ENCODE data around the gene ZEB2.

The ZEB2 gene

GRCh38 chr2:144523596-144524117, 3.7 kb upstream of the ZEB2 start:
- TF ChIP-seq EZH2 (IDR thresholded peaks at IDR 0.05; ENCODE audit: borderline replicate concordance, low read depth, low read length, severe bottlenecking) = no peak
- no peak for TF ChIP-seq CTCF (IDR thresholded peaks at IDR 0.05; ENCODE audit: borderline replicate concordance, extremely low read depth, low read length, poor library complexity, severe bottlenecking)
- Histone ChIP-seq H2AFZ (ENCODE audit: low read depth, low read length) (peak overlapping the region; percentile 83), H4K20me1 (ENCODE audit: insufficient read depth, low read length) (no peaks in the 10 kb centered on the region), H3K4me1 (ENCODE audit: insufficient read depth, low read length) (peaks cover 39% of the 10 kb centered on the region), H3K36me3 (ENCODE audit: insufficient read depth, low read length) (no peaks in the 10 kb centered on the region), H3K27me3 (ENCODE audit: insufficient read depth, low read length, poor library complexity) (peaks cover 10% of the 10 kb centered on the region), H3K79me2 (ENCODE audit: insufficient read depth, low read length) (0 out of 2 replicates have a peak, but pooled peaks cover 4% of the 10 kb centered on the region), H3K4me2 (ENCODE audit: insufficient read depth, low read length) (peak overlapping the region; percentile 92), H3K4me3 (ENCODE audit: low read depth in 1 of 2, low read length in 2 of 2) (peak overlapping the region; percentile 48 to 72; a peak in 3 of 4 replicates), H3K9me3 (ENCODE audit: insufficient read depth, low read length, severe bottlenecking) (no peaks in the 10 kb centered on the region), H3K27ac (ENCODE audit: low read length) (peak overlapping the region; percentile 80), H3K9ac (ENCODE audit: low read depth, low read length) (peak overlapping the region; percentile 63)
- no peak for DNase-seq
- ATAC-seq (ENCODE audit: insufficient read depth, low read depth) = peak; percentile 23; the same call in 2 of the 3 replicates

- TF ChIP-seq EZH2 (IDR thresholded peaks at IDR 0.05; ENCODE audit: borderline replicate concordance, low read depth, low read length, severe bottlenecking) = no peak
- TF ChIP-seq CTCF (IDR thresholded peaks at IDR 0.05; ENCODE audit: borderline replicate concordance, extremely low read depth, low read length, poor library complexity, severe bottlenecking) = no peak
- Histone ChIP-seq H3K79me2 (ENCODE audit: insufficient read depth, low read length) (0 out of 2 replicates have a peak, but pooled peaks cover 5% of the 10 kb centered on the region), H3K9ac (ENCODE audit: low read depth, low read length) (peak overlapping the region; percentile 63), H3K9me3 (ENCODE audit: insufficient read depth, low read length, severe bottlenecking) (no peaks in the 10 kb centered on the region), H2AFZ (ENCODE audit: low read depth, low read length) (peak overlapping the region; percentile 83), H3K4me2 (ENCODE audit: insufficient read depth, low read length) (peak overlapping the region; percentile 92), H4K20me1 (ENCODE audit: insufficient read depth, low read length) (no peaks in the 10 kb centered on the region), H3K36me3 (ENCODE audit: insufficient read depth, low read length) (no peaks in the 10 kb centered on the region), H3K27ac (ENCODE audit: low read length) (peak overlapping the region; percentile 80), H3K4me1 (ENCODE audit: insufficient read depth, low read length) (peaks cover 45% of the 10 kb centered on the region), H3K27me3 (ENCODE audit: insufficient read depth, low read length, poor library complexity) (peaks cover 13% of the 10 kb centered on the region), H3K4me3 (ENCODE audit: low read depth in 1 of 2, low read length in 2 of 2) (peak overlapping the region; percentile 48 to 72; a peak in 3 of 4 replicates)
- ATAC-seq (ENCODE audit: insufficient read depth, low read depth) (no peak), DNase-seq (peak; percentile 14)
These were observed 3.1 kb upstream of the ZEB2 start for GRCh38 chr2:144522897-144523595.

- Histone ChIP-seq H3K27ac (ENCODE audit: low read length) (no peak overlapping the region), H3K9me3 (ENCODE audit: insufficient read depth, low read length, severe bottlenecking) (no peaks in the 10 kb centered on the region), H3K4me2 (ENCODE audit: insufficient read depth, low read length) (peak overlapping the region; percentile 92; the same call in 1 of the 2 replicates), H3K79me2 (ENCODE audit: insufficient read depth, low read length) (0 out of 2 replicates have a peak, but pooled peaks cover 8% of the 10 kb centered on the region), H2AFZ (ENCODE audit: low read depth, low read length) (no peak overlapping the region), H3K9ac (ENCODE audit: low read depth, low read length) (peak overlapping the region; percentile 63; the same call in 1 of the 2 replicates), H3K4me3 (ENCODE audit: low read depth in 1 of 2, low read length in 2 of 2) (0 out of 4 replicates have a peak overlapping the region, but pooled peaks of 1 of the 2 experiments have one; percentile 72), H3K4me1 (ENCODE audit: insufficient read depth, low read length) (peaks cover 51% of the 10 kb centered on the region), H3K36me3 (ENCODE audit: insufficient read depth, low read length) (no peaks in the 10 kb centered on the region), H4K20me1 (ENCODE audit: insufficient read depth, low read length) (no peaks in the 10 kb centered on the region), H3K27me3 (ENCODE audit: insufficient read depth, low read length, poor library complexity) (peaks cover 13% of the 10 kb centered on the region)
- TF ChIP-seq EZH2 (IDR thresholded peaks at IDR 0.05; ENCODE audit: borderline replicate concordance, low read depth, low read length, severe bottlenecking) (no peak), CTCF (IDR thresholded peaks at IDR 0.05; ENCODE audit: borderline replicate concordance, extremely low read depth, low read length, poor library complexity, severe bottlenecking) (no peak)
- DNase-seq (no peak), ATAC-seq (ENCODE audit: insufficient read depth, low read depth) (no peak)
These were observed 2.4 kb upstream of the ZEB2 start for GRCh38 chr2:144522176-144522896.
